WI38 (cell line): Measurements from ENCODE around the gene CTF1.

Experiments
- H3K4me3 ChIP-seq: 2 replicates; pipeline ENCODE4 v1.5.1; 2011; ENCODE audit warnings: low read depth, mild to moderate bottlenecking, control low read depth, low read length
- TF ChIP-seq, protein P1 (sequence below): IDR thresholded peaks from 2 replicates; pipeline ENCODE4 v1.5.1; 2012; ENCODE audit warnings: low read depth, mild to moderate bottlenecking, control low read depth, low read length

The CTF1 gene

DNA sequence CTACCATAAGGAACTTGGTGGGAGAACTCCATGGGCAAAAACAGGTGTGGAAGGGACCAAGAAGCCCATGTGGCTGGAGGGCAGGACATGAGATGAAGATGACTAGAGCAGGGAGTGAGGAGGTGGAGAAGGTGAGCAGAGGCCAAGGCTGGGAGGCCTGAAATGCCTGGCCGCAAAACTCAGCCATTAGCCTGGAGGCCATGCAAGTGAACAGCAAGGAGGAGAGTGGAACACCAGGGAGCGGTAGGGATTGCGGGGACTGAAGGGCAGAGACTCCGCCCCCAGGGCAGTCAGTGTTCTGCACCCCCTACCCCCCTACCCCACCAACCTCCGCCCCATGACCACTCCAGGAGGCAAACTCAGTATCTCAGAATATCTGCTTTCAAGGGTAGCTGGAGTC, 19.5 kb upstream of the CTF1 start:
- no peak overlapping the region; the same call in 1 of the 2 replicates for H3K4me3 ChIP-seq
- TF ChIP-seq, protein P1, sequence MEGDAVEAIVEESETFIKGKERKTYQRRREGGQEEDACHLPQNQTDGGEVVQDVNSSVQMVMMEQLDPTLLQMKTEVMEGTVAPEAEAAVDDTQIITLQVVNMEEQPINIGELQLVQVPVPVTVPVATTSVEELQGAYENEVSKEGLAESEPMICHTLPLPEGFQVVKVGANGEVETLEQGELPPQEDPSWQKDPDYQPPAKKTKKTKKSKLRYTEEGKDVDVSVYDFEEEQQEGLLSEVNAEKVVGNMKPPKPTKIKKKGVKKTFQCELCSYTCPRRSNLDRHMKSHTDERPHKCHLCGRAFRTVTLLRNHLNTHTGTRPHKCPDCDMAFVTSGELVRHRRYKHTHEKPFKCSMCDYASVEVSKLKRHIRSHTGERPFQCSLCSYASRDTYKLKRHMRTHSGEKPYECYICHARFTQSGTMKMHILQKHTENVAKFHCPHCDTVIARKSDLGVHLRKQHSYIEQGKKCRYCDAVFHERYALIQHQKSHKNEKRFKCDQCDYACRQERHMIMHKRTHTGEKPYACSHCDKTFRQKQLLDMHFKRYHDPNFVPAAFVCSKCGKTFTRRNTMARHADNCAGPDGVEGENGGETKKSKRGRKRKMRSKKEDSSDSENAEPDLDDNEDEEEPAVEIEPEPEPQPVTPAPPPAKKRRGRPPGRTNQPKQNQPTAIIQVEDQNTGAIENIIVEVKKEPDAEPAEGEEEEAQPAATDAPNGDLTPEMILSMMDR, result no peak

DNA sequence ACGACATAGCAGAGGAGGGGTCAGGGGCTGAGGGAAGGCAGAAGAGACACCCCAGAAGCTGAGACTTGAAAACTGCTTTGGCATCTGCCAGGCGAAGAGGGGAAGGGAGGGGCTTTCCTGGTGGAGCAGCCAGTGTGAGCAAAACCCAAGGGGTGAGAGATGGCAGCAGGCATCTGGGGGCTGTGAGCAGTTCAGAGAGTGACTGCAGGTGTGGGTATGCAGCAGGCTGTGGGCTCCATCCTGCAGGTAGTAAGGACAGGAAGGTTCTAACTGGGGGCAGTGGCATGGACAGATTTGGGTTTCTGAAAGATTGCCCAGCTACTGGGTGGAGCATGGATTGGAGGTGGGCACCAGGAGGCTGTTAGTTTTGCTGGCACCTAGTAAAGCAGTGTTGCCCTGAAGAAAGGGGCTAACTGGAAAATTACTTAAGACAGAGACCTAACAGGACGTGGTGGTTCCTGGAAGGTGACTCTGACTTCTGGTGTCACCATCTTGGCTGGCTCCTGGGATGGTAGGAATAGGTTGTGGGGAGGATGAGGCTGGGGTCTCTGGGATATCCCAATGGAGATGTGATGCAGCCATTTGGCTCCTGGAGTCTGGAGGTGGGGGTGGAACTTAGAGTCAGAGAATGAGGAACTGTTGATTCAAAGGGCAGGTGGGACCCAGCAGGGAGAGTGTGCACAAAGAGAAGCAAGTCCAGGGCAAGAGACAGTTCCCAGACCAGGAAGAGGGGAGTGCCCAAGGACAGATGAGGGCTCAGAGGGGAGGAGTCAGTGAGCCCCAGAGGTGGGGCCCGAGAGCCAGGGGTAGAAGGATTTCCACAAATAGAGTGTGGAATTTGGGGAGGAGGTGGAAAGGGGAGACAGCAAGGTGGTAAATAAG, 13.7 kb upstream of the CTF1 start:
- no peak overlapping the region for H3K4me3 ChIP-seq
- TF ChIP-seq, protein P1, result no peak

DNA sequence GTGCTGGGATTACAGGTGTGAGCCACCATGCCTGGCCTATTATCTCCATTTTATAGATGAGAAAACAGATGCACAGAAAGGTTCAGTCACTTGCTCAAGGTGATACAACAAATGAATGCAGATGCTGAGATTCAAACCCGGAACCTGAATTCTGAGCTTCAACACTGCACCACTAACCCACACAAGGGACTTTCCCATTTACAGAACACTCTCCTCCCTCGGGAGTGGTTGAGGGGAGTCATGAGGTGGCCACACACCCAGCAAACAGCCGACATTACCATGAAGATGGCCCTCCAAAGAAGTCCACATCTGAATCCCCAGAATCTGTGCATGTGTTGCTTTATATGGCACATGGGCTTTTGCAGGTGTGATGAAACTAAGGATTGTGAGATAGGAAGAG, 11.7 kb upstream of the CTF1 start:
- TF ChIP-seq, protein P1, result no peak
- H3K4me3 ChIP-seq, result no peak overlapping the region

DNA sequence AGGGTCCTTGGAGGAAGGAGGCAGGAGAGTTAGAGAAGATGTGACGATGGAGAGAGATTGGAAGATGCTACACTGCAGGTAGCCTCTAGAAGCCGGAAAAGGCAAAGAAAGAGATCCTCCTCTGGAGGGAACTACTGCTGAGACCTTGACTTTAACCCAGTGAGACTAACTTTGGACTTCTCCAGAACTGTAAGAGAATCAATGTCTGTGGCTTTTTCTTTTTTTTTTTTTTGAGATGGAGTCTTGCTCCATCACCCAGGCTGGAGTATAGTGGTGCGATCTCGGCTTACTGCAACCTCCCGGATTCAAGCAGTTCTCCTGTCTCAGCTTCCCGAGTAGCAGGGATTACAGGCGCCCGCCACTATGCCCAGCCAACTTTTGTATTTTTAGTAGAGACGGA, 11.2 kb upstream of the CTF1 start:
- H3K4me3 ChIP-seq, result no peak overlapping the region
- TF ChIP-seq, protein P1, result no peak

DNA sequence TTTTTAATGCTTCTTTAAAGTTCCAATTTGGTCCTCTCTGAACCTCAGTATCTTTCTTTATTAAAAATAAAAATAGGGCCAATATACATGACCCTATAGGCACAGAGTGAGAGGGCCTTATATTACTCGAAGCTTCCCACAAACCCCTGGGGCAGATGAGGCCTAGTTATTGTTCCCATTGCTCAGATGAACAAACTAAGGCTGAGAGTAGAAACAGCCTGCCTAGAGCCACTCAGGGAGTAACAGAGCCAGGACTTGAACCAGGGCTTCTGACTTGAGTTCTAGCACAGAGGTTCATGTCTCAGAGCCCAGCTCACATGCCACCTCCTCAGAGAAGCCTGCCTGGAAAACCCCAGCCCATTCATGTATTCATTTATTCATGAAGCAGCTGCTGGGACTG, 10.3 kb upstream of the CTF1 start:
- no peak overlapping the region for H3K4me3 ChIP-seq
- TF ChIP-seq, protein P1, result no peak

DNA sequence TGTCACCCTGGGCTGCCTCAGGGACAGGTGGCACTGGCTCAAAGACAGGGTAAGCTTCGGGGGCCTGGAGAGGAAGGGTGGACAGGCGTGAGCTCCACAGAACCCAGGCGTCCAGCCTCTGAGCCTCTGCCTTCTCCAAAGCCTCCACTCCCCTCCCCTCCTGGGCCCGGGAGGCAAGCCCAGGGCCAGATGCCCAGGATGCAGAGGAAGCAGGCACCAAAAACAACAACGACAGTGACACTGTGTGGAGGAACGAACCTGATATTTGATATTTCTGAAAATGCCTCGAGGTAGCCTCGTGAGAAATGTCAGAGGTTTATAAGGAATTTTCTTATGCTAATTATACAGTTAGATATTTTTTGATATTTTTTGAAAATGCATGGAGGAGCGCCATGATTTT, 8.5 kb upstream of the CTF1 start:
- TF ChIP-seq, protein P1, result no peak
- no peak overlapping the region for H3K4me3 ChIP-seq

DNA sequence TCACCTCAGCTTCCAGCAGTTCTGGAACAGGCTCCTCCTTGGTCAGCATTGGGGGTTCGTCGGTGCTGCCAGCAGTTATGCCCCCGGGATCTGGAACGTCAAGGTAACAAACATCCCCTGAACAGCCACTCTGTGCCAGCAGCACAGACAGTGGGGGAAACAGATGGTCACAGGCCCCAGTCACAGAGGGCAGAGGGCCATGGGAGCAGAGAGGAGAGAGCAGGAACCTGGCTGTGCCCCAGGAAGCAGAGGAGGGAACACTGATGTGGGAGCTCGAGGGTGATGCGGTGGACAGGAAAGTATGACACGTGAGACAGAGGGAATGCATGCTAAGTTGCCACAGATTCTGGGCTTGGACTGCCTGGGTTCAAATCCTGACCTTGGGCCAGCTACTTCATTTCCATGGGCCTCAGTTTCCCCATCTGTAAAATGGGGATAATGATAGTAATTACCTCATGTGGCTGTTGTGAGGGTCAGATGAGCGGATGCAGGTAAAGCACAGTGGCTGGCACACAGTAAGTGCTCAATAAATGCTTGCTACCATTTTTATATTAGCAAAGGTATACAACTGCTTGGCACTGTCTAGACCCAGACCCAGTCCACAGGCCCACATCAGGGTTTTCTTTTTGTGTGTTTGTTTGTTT, 7.4 kb upstream of the CTF1 start:
- TF ChIP-seq, protein P1, result no peak

More for the DNA sequence above, 7.4 kb upstream of the CTF1 start:
- no peak overlapping the region for H3K4me3 ChIP-seq
